Right ventricle myocardium superior (tissue), 1 donor: ENCODE measurements around the gene TTC28. TPM values are rescaled to one million over a fixed set of nuclear protein-coding genes. Genes with fewer than 3 reads are reported as not detected.

Experiments
- ATAC-seq: fragments of 200-7000 bp; cut with Tn5 transposase; one replicate; pipeline ENCODE4 v1.9.1; 2020; ENCODE audit warnings: mild to moderate bottlenecking; ENCODE audit not compliant: poor library complexity
- DNase-seq: peaks from one replicate; pipeline ENCODE4 v3.0.0-alpha.2; 2020
- intact Hi-C: fragments of 100-400 bp; cut with DNase I; formaldehyde crosslinking; loops from one replicate; pipeline ENCODE4 v1.11.2; 2022
- total RNA-seq: library from RNA; stranded (reverse); fragmentation: NEBNext Ultra II Directional; extraction: Animal tissue kit (Norgen Biotek cat#: 25700); gene quantifications from one replicate; pipeline ENCODE4 v1.2.1, GENCODE V29; 2021
- donor health status: DM: no; HTN: yes; CAD: no; lungs with severe emphysema.

Gene TTC28
- total RNA-seq, 1 donor from 2014 or later: 12.2 TPM

- ATAC-seq (no peak), DNase-seq (no peak)
- intact Hi-C loops: no loop called here
Observed at GRCh38 chr22:27982630-27983180, 696.9 kb downstream of the TTC28 start.

DNA sequence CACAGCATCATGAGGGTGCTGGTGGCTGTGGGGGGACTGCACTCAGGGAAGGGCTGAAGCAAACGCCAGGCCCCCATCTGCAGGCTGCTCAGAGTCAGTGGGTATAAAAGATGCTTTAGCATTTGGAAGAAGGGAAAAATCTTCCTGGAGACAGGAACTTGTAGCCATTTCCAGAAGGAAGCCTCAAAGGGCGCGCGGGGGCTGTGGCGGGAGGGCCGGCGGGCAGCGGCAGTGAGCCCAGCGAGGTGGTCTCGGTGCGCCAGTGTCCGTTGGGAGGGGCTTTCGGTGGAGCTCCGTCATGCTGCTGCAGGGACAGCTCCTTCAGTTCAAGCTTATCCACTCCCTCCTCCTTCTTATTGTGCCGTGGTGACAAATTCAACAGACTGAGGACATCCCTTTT is 697.5 kb downstream of the TTC28 start:
- ATAC-seq: no peak
- intact Hi-C loops: no loop called here
- DNase-seq: no peak

- intact Hi-C loops: no loop called here
- ATAC-seq: no peak
- DNase-seq: no peak
Observed at GRCh38 chr22:27980424-27981148, 699.1 kb downstream of the TTC28 start.

GRCh38 chr22:27978802-27979201 is 700.8 kb downstream of the TTC28 start:
- intact Hi-C loops: no loop called here
- ATAC-seq: no peak
- DNase-seq: no peak

- intact Hi-C loops: no loop called here
- DNase-seq: no peak
- no peak for ATAC-seq
Observed at GRCh38 chr22:27978317-27978716, 701.3 kb downstream of the TTC28 start.

DNA sequence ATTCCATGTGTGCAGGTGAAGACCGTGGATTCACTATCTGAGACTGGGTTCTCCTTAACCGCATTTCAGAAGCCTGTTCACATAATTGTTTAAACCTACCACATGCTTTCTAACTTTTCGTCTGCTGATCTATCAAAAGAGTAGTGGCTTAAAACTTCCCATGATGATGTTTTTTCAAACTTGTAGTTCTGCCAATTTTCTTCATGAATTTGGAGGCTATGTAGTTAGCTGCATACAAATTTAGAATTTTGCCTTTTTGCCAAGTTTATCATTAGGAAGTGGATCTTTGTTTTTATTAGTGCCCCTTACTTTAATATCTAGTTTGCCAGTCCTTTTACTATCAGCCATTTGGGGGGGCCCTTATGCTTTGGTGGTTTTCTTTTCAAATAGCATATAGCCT is 703.1 kb downstream of the TTC28 start:
- DNase-seq: no peak
- intact Hi-C loops: no loop called here

GRCh38 chr22:27975381-27976013 is 704.1 kb downstream of the TTC28 start:
- intact Hi-C loops: no loop called here
- ATAC-seq (no peak), DNase-seq (no peak)

More for the DNA sequence above, 703.1 kb downstream of the TTC28 start:
- no peak for ATAC-seq

DNA sequence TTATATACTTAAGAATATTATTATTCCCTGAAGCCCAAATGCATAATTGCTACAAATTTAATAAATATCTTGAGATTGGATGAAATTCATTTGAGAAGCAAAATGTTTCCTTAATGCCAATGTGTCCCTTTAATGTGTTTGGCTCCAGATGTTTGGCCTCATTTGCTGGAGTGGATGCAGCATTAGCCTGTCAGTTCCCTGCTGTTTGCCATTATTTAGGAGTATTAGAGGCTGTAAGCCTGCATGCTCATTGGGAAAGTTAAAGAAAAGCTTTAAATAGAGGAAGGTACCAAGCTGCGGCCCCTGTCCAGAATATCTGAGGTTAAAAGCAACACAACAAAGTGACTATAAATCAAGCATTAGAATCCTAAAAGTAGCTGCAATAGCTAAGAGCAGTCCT is 705.8 kb downstream of the TTC28 start:
- DNase-seq: no peak
- intact Hi-C loops: no loop called here
- no peak for ATAC-seq

GRCh38 chr22:27972732-27973698 is 706.6 kb downstream of the TTC28 start:
- ATAC-seq: no peak
- no peak for DNase-seq
- intact Hi-C loops: no loop called here

GRCh38 chr22:27971926-27972325 is 707.7 kb downstream of the TTC28 start:
- intact Hi-C loops: no loop called here
- no peak for DNase-seq
- ATAC-seq: no peak

DNA sequence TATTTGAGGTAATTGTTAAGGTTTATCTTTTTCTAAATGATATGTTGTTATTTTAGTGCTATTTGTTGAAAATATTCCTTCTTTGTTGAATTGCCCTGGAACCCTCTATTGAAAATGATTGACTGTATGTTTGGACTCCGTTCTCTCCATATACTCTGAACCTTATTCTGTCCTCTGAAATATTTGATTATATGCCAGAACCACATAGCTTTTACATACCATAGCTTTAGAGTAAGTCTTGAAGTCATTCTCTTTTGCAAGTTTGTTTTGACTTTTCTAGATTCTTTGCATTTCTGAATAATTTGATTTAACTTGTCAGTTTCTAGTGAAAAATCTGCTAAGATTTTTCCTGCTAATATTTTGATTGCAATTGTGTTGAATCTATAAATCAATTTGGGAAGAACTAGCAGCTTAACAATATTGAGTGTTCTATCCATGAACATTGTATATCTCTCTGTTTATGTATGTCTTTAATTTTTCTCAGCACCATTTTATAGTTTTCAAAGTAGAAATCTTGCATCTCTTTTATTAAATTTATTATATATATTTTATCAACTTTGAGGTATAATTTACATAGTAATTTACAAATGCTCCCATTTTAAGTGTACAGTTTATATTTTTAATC is 708.9 kb downstream of the TTC28 start:
- ATAC-seq: no peak
- DNase-seq: no peak
- intact Hi-C loops: no loop called here

GRCh38 chr22:27966168-27967064 is 713.2 kb downstream of the TTC28 start:
- intact Hi-C loops: no loop called here
- DNase-seq (no peak), ATAC-seq (no peak)

DNA sequence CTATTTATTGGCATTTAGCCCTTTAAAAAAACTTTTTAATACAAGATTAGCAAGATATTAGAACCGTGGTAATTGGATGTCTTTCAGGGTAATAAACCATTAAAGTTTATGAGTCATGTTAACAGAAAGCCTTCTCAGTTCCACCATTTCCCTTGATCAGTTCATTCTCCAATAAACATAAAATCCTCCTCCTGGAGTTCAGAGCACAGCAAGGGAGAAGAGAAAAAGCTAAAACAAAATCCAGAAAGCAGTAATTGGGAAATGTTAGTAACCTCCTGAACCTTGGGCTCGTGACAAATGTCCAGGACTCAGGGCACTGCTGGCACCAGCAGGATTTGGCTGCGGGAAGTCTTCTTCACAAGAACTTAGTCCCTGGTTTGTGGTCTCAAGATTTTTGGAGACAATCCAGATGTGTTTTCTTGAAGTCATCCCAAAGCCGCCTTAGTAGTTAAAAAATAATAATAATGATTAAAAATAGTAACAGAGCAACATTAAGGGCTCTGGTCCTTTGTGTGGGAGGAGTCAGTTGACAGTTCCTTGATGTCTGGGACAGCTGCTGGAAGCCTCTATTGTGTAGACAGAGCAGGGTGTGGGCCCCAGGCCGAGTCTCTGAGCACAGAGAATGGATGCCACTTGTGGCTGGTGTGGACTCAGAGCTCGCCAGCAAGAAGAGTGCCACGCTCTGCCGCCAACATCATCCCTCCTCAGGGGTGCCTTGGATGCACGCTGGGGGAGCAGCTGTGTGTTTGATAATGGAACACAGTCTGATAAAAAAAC is 717.2 kb downstream of the TTC28 start:
- DNase-seq (no peak), ATAC-seq (peak; percentile 55)
- intact Hi-C loops: no loop called here

DNA sequence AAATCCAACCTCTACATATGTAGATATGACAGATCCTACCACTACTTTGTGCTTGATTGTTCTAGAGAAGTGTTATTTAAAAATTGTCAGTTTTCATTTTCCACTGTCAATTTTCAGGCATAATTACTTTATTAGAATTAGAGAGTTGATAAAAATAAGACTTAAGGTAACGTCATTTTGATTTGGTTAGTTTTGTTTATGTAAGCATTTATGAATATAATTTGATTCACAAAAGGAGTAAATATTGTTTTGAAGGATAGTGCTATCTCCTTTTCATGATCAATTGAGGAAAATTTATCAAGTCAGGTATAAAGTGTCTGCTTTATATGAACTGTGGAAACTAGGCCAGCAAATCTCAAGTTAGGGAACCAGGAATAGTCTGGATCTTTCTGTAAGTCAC is 718.0 kb downstream of the TTC28 start:
- intact Hi-C loops: no loop called here
- DNase-seq: no peak
- no peak for ATAC-seq

DNA sequence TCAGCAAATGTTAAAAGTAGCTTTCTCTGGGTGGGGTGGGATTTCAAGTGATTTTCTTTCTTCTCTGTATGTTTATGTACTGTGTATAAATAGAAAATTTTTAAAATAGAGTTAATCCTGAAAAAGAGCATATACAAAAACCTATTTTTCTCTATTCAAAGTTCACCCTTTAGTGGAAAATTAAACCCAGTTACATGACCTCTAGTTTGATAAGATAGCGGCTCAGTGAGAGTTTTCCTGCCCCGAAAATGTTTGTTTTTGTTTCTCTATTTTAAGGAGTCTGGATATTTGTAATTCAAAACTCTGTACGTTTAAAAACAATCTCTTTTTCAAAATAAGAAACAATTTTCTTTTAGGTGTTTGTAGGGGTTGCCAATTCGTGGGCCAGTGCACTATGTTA is 718.5 kb downstream of the TTC28 start:
- ATAC-seq (no peak), DNase-seq (no peak)
- intact Hi-C loops: no loop called here

DNA sequence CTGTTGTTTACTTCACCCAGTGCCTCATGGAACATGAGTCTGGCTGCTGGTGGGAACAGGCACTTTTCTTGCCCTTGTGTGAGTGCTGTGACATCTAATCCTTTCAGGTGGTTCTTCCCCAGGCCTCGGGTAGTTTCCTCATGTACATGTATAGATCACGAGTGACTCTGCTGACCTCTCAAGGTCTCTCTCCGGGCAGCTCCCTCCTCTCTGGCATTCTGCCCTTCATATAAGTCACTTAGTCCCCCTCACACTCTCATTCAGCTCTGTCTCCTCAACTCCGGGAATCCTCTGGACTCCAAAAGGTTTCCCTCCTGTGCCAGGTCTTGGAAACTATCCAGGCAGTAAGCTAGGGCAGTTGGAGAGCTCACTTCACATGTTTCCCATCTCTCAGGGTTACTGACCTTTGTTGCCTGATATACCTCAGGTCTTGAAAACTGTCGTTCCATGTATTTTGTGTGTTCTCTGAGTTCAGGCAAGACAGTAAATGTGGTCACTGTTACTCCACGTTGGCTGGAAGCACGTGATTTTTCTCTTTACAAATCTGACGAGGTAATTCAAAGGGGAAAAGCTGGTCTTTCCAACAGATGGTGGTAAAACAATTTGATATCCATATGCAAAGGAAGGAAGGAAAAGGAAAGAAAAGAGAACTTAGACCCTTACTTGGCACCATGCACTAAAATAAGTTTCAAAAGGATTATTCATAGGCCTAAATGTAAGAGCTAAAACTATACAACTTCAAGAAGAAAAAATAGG is 720.1 kb downstream of the TTC28 start:
- peak; percentile 77 for ATAC-seq
- DNase-seq: no peak
- intact Hi-C loops: no loop called here
